ENCODE data around the gene HRH3.

Gene HRH3

DNA sequence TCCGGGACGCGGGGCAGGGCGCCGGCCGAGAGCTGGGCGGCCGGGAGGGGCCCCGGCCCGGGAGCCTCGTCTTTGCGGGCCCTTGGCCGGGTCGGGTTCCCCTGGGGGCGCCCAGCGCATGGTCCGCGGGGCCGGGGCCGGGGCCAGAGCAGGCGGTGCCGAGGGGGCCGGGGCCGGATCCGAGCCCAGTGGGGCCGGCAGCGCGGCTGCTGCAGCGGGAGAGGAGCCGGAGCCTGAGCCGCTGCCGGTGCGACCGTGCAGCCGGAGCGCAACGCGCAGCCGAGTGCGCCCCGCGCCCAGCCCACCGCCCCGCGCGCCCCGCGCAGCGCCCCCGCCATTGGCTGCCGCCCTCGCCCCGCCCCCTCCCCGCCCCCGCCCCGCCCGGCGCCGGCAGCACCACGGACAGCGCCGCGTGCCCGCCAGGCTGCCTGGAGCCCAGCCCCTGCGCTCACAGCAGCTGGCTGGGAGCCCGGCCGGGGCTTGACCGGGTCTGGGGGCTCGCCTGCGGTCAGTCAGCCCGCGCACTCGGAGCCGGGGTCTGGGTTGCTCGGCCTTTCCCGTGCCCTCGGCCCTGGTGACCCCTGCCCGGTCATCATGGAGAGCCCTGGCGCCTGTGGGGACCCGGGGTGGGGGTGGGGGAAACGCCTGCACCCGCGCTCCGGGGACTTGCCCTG, at the start of gene HRH3:
Gene HRH3, minus strand, starts transcription at position 287 of the 674 bp plus-strand sequence. CDS start 308 bp downstream, outside the sequence.
- H3K4me1 ChIP-seq (ENCODE audit: insufficient read depth, low read length) = no peaks in the 10 kb centered on the region; the same call in 1 of the 2 replicates
- H3K9ac ChIP-seq (ENCODE audit: low read depth, low read length) = peak within 1 kb of the TSS; percentile 48; the same call in 1 of the 2 replicates
- no peaks in the 10 kb centered on the region for H3K36me3 ChIP-seq (ENCODE audit: insufficient read depth, low read length)
- no peaks in the 10 kb centered on the region for H3K9me3 ChIP-seq (ENCODE audit: control insufficient read depth, insufficient read depth, low read length)

- H3K9me3 ChIP-seq (ENCODE audit: control insufficient read depth, insufficient read depth, low read length) = peaks cover 4% of the 10 kb centered on the region; the same call in 1 of the 2 replicates
- no peak overlapping the region for H3K9ac ChIP-seq (ENCODE audit: low read depth, low read length)
- no peaks in the 10 kb centered on the region for H3K4me1 ChIP-seq (ENCODE audit: insufficient read depth, low read length)
- H3K36me3 ChIP-seq (ENCODE audit: insufficient read depth, low read length) = peaks cover 8% of the 10 kb centered on the region
Measured at GRCh38 chr20:62269871-62270270, 49.8 kb upstream of the HRH3 start.

GRCh38 chr20:62269378-62269777, 49.3 kb upstream of the HRH3 start:
- Histone ChIP-seq H3K4me1 (ENCODE audit: insufficient read depth, low read length) (no peaks in the 10 kb centered on the region), H3K9ac (ENCODE audit: low read depth, low read length) (no peak overlapping the region), H3K9me3 (ENCODE audit: control insufficient read depth, insufficient read depth, low read length) (peaks cover 8% of the 10 kb centered on the region; the same call in 1 of the 2 replicates), H3K36me3 (ENCODE audit: insufficient read depth, low read length) (peaks cover 8% of the 10 kb centered on the region)

DNA sequence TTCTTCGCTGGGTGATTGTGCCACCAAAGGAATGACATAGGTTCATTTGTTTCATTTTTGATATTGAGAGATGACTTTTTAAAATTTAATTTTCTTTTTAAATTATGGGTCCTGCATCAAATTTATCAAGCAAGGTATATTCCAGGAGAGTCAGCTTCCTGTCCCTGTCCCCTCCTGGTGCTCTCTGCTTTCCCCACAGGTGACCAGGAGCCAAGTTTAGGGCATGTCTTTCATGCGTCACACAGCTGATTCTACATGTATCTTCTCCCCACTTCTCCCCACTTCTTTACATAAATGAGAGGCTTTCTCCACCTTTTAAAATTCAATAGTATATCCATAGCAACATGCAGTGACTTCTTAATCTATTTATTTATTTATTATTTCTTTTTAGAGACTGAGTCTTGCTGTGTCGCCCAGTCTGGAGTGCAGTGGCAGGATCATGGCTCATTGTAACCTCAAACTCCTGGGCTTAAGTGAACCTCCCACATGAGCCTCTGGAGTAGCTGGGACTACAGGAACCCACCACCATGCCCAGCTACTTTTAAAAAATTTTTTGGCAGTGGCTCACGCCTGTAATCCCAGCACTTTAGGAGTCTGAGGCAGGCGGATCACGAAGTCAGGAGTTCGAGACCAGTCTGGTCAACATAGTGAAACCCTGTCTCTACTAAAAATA, 48.3 kb upstream of the HRH3 start:
- Histone ChIP-seq H3K36me3 (ENCODE audit: insufficient read depth, low read length) (peaks cover 5% of the 10 kb centered on the region), H3K9ac (ENCODE audit: low read depth, low read length) (no peak overlapping the region), H3K4me1 (ENCODE audit: insufficient read depth, low read length) (no peaks in the 10 kb centered on the region), H3K9me3 (ENCODE audit: control insufficient read depth, insufficient read depth, low read length) (peaks cover 8% of the 10 kb centered on the region; the same call in 1 of the 2 replicates)

DNA sequence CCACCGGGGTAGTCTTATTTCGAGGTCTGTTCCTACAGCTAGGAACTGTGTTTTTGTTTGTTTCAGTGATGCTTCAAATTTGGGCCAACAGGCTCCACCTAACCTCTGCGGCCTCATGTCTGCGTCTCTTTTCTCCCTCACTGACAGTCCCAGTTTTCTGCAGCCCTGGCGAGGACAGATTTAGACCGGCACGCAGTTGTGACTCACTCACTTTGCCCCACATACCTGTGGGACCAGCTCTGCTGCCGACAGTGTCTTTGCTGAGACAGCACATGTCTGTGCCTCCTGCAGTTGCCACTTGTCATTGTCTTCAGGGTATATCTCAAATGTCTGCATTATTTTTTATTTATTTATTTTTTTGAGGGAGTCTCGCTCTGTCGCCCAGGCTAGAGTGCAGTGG, 47.5 kb upstream of the HRH3 start:
- Histone ChIP-seq H3K4me1 (ENCODE audit: insufficient read depth, low read length) (no peaks in the 10 kb centered on the region), H3K36me3 (ENCODE audit: insufficient read depth, low read length) (no peaks in the 10 kb centered on the region; the same call in 1 of the 2 replicates), H3K9me3 (ENCODE audit: control insufficient read depth, insufficient read depth, low read length) (peaks cover 8% of the 10 kb centered on the region; the same call in 1 of the 2 replicates), H3K9ac (ENCODE audit: low read depth, low read length) (no peak overlapping the region)

DNA sequence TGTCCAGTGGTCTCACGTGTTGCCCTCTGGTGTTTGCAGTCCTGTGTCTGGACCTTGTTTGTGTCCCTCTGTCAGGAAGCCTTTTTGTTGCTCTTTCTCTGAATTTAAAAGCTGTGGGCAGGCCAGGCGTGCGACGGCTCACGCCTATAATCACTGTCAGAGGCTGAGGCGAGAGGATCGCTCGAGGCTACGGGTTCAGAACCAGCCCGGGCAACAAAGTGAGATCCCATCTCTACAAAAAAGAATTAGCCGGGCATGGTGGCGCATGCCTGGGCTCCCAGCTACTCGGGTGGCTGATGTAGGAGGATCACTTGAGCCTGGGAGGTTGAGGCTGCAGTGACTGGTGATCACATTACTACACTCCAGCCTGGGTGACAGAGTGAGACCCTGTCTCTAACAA, 46.8 kb upstream of the HRH3 start:
- no peaks in the 10 kb centered on the region for H3K4me1 ChIP-seq (ENCODE audit: insufficient read depth, low read length)
- H3K36me3 ChIP-seq (ENCODE audit: insufficient read depth, low read length) = peaks cover 4% of the 10 kb centered on the region; the same call in 1 of the 2 replicates
- no peak overlapping the region for H3K9ac ChIP-seq (ENCODE audit: low read depth, low read length)
- peaks cover 8% of the 10 kb centered on the region; the same call in 1 of the 2 replicates for H3K9me3 ChIP-seq (ENCODE audit: control insufficient read depth, insufficient read depth, low read length)

DNA sequence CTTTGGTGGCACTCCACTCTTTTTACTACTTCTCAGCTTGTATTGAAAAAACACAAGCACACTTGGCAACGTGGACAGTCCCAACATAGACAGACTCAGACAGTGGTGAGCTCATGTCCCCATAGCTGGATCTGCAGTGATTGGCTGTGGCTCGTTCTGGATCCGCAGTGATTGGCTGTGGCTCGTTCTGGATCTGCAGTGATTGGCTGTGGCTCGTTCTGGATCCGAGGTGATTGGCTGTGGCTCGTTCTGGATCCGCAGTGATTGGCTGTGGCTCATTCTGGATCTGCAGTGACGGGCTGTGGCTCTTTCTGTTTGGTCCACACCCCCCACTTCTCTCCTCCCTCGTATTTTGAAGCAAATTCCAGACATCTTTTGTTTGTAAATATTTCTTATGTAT, 46.3 kb upstream of the HRH3 start:
- no peaks in the 10 kb centered on the region for H3K4me1 ChIP-seq (ENCODE audit: insufficient read depth, low read length)
- H3K36me3 ChIP-seq (ENCODE audit: insufficient read depth, low read length) = peaks cover 4% of the 10 kb centered on the region; the same call in 1 of the 2 replicates
- no peak overlapping the region for H3K9ac ChIP-seq (ENCODE audit: low read depth, low read length)

DNA sequence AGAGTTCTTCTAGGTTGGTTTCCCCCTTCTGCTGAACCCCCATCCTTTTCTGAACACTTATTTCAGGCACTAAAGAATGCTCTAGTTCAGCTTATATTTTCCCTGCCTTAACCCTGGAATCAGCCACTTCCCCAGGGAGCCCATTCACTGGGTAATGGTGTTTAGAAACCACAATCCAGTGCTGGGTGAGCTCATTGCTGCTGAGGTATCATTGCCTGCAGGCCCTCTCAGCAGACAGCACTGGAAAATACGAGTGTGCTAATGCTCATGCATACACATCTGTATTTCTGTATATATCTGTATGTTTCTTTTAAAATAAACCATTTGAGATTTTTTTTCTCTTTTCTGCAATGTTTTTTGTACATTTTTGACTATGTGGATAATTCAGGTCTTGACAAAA, 45.3 kb upstream of the HRH3 start:
- Histone ChIP-seq H3K9me3 (ENCODE audit: control insufficient read depth, insufficient read depth, low read length) (peaks cover 8% of the 10 kb centered on the region; the same call in 1 of the 2 replicates), H3K36me3 (ENCODE audit: insufficient read depth, low read length) (peaks cover 4% of the 10 kb centered on the region; the same call in 1 of the 2 replicates), H3K9ac (ENCODE audit: low read depth, low read length) (no peak overlapping the region), H3K4me1 (ENCODE audit: insufficient read depth, low read length) (no peaks in the 10 kb centered on the region)

More for the DNA sequence above, 46.3 kb upstream of the HRH3 start:
- peaks cover 8% of the 10 kb centered on the region; the same call in 1 of the 2 replicates for H3K9me3 ChIP-seq (ENCODE audit: control insufficient read depth, insufficient read depth, low read length)

GRCh38 chr20:62263396-62263795, 43.3 kb upstream of the HRH3 start:
- H3K4me1 ChIP-seq (ENCODE audit: insufficient read depth, low read length) = no peaks in the 10 kb centered on the region
- H3K9ac ChIP-seq (ENCODE audit: low read depth, low read length) = no peak overlapping the region
- peaks cover 4% of the 10 kb centered on the region; the same call in 1 of the 2 replicates for H3K36me3 ChIP-seq (ENCODE audit: insufficient read depth, low read length)
- peaks cover 8% of the 10 kb centered on the region; the same call in 1 of the 2 replicates for H3K9me3 ChIP-seq (ENCODE audit: control insufficient read depth, insufficient read depth, low read length)

- peaks cover 4% of the 10 kb centered on the region; the same call in 1 of the 2 replicates for H3K36me3 ChIP-seq (ENCODE audit: insufficient read depth, low read length)
- H3K4me1 ChIP-seq (ENCODE audit: insufficient read depth, low read length) = no peaks in the 10 kb centered on the region
- H3K9me3 ChIP-seq (ENCODE audit: control insufficient read depth, insufficient read depth, low read length) = peaks cover 8% of the 10 kb centered on the region; the same call in 1 of the 2 replicates
- H3K9ac ChIP-seq (ENCODE audit: low read depth, low read length) = no peak overlapping the region
Measured at GRCh38 chr20:62262064-62262463, 42.0 kb upstream of the HRH3 start.

DNA sequence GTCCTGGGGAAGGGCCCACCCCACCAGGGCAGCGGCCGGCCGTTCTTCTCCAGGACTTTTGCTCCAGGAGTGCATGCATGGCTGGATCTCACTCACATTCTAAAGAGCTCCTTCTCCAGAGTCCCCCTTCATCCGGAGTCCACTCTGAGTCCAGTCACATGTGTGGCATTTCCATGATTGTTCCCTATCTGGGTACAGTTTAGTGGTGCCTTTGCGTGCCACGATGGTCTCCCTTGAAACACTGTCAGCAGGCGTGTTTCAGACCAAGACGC, 39.2 kb upstream of the HRH3 start:
- Histone ChIP-seq H3K9me3 (ENCODE audit: control insufficient read depth, insufficient read depth, low read length) (no peaks in the 10 kb centered on the region), H3K4me1 (ENCODE audit: insufficient read depth, low read length) (0 out of 2 replicates have a peak, but pooled peaks cover under 1% of the 10 kb centered on the region), H3K9ac (ENCODE audit: low read depth, low read length) (no peak overlapping the region), H3K36me3 (ENCODE audit: insufficient read depth, low read length) (peaks cover 9% of the 10 kb centered on the region; the same call in 1 of the 2 replicates)

- H3K9me3 ChIP-seq (ENCODE audit: control insufficient read depth, insufficient read depth, low read length) = no peaks in the 10 kb centered on the region
- H3K9ac ChIP-seq (ENCODE audit: low read depth, low read length) = no peak overlapping the region
- 0 out of 2 replicates have a peak, but pooled peaks cover 4% of the 10 kb centered on the region for H3K4me1 ChIP-seq (ENCODE audit: insufficient read depth, low read length)
- H3K36me3 ChIP-seq (ENCODE audit: insufficient read depth, low read length) = peaks cover 9% of the 10 kb centered on the region; the same call in 1 of the 2 replicates
Measured at GRCh38 chr20:62258499-62259293, 38.6 kb upstream of the HRH3 start.

DNA sequence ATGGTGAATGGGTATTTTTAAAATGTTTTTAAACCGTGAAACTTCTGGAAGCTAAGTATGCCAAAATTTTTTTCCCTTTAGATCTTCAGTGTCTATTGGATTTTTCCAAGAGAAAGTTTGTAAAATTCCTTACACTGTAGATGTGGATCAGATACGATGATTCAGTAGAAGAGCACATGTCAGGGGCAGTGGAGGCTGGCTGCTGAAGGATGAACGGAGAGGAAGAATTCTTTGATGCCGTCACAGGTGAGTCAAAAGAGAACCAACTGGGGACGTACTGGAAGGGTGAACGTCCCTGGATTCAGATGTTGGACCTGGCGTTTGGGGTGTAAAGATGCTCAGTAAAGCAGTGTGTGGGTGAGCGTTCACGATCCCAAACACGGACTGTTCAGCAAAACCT, 35.9 kb upstream of the HRH3 start:
- Histone ChIP-seq H3K4me1 (ENCODE audit: insufficient read depth, low read length) (0 out of 2 replicates have a peak, but pooled peaks cover 4% of the 10 kb centered on the region), H3K36me3 (ENCODE audit: insufficient read depth, low read length) (0 out of 2 replicates have a peak, but pooled peaks cover 5% of the 10 kb centered on the region)

More for the DNA sequence above, 35.9 kb upstream of the HRH3 start:
- H3K9ac ChIP-seq (ENCODE audit: low read depth, low read length) = no peak overlapping the region
- no peaks in the 10 kb centered on the region for H3K9me3 ChIP-seq (ENCODE audit: control insufficient read depth, insufficient read depth, low read length)

Data from ES-I3 (cell line).